ENCODE data around the gene SETD7. TPM values are rescaled to one million over a fixed set of nuclear protein-coding genes. Genes with fewer than 3 reads are reported as not detected.
A peak's percentile ranks its signal among the peaks of the same experiment; 100 is the strongest.

The SETD7 gene
- total RNA-seq, 2 experiments from 2014 or later, result 7.2 to 7.4 TPM

DNA sequence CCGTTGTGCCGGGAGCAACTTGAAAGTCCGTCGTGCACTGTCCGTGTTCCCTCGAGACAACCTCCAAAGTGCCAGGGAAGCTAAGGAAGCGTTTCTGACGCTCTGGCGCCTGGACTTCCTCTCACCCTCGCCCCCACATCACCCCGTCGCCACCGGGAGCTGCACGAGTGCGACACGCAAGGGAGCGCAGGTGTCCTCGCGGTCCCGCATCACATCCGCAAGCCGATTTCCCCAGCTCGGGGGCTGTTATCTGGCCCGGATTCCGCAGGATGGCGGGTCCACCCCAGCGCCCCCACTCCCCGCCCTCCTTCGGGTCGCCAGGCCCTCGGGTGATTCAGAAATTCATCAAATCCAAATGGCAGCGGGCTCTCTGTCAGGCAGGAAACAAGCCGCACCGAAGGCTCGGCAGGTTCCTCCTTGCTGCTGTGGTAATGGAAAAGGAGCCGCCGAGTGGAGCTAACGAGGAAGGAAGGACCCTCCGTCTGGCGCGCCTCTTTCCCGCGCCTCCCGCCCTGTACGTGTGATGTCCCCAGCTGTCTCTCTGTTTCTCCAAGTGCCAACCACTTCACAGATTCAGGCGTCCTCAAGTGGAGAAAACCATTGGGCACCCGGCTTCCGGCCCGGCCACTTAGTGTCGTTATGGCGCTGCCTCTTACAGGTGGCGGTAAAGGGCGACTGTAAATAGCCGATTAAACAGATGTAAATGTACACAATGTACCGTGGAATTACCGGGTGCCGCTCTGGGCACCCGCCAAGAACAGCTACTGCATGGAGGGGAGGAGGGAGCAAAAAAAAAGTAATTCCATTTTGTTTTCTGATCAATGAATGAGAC, 921 bp upstream of the SETD7 start:
- no peaks in the 10 kb centered on the region for H3K9me3 Mint-ChIP-seq (ENCODE audit: insufficient read depth)
- peaks cover 57% of the 10 kb centered on the region for H3K4me1 Mint-ChIP-seq (ENCODE audit: low read depth)
- peak overlapping the region; percentile 95 for H3K4me3 Mint-ChIP-seq
- ATAC-seq (peak; percentile 34), DNase-seq (peak; percentile 65)
- H3K27ac Mint-ChIP-seq, result peak overlapping the region; percentile 89
- ChIA-PET CTCF (interaction anchor here (0.7 to 2.1 kb wide), 11 partner anchors 9 to 104 kb away, joined by 3 to 7 read pairs (median 3); no protein-coding TSS in a partner anchor), POLR2A (interaction anchor here (0.6 to 3.2 kb wide), 6 partner anchors 19 to 542 kb away, joined by 3 to 11 read pairs (median 3); partner anchors contain the start of genes NAA15 and RAB33B)
- H3K27me3 Mint-ChIP-seq (ENCODE audit: low read depth), result peaks cover 9% of the 10 kb centered on the region
- peaks cover 4% of the 10 kb centered on the region for H3K36me3 Mint-ChIP-seq (ENCODE audit: low read depth)

DNA sequence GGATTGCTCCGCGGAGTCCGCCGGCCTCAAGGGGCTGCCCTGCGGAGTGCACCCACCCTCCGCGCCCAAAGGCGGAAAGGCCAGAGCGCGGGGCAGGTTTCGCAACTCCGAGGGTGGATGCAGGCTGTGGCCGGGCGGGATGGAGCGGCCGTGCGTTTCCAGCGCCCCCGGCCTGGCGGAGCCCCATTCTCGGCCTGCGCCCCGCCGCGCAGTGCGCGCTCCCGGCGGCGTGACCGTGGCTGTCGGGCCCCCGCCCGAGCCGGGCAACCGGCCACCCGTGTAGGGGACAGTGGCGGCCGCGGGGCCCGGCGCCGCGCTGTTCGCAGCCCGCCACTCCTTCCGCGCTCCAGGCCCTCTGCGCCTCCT, 331 bp downstream of the SETD7 start:
- H3K36me3 Mint-ChIP-seq (ENCODE audit: low read depth), result peaks cover 4% of the 10 kb centered on the region
- peak overlapping the region; percentile 89 for H3K27ac Mint-ChIP-seq
- H3K4me3 Mint-ChIP-seq, result peak overlapping the region; percentile 95
- no peak for DNase-seq
- peaks cover 52% of the 10 kb centered on the region for H3K4me1 Mint-ChIP-seq (ENCODE audit: low read depth)
- ChIA-PET CTCF (interaction anchor here (1.8 to 2.1 kb wide), 2 partner anchors 97 to 102 kb away, joined by 4 to 5 read pairs; no protein-coding TSS in a partner anchor), POLR2A (interaction anchor here (1.2 to 3.2 kb wide), 3 partner anchors 20 to 255 kb away, joined by 3 to 11 read pairs (median 3); partner anchors contain the start of gene NAA15)
- ATAC-seq, result peak; percentile 21
- no peaks in the 10 kb centered on the region for H3K9me3 Mint-ChIP-seq (ENCODE audit: insufficient read depth)
- H3K27me3 Mint-ChIP-seq (ENCODE audit: low read depth), result peaks cover 9% of the 10 kb centered on the region

DNA sequence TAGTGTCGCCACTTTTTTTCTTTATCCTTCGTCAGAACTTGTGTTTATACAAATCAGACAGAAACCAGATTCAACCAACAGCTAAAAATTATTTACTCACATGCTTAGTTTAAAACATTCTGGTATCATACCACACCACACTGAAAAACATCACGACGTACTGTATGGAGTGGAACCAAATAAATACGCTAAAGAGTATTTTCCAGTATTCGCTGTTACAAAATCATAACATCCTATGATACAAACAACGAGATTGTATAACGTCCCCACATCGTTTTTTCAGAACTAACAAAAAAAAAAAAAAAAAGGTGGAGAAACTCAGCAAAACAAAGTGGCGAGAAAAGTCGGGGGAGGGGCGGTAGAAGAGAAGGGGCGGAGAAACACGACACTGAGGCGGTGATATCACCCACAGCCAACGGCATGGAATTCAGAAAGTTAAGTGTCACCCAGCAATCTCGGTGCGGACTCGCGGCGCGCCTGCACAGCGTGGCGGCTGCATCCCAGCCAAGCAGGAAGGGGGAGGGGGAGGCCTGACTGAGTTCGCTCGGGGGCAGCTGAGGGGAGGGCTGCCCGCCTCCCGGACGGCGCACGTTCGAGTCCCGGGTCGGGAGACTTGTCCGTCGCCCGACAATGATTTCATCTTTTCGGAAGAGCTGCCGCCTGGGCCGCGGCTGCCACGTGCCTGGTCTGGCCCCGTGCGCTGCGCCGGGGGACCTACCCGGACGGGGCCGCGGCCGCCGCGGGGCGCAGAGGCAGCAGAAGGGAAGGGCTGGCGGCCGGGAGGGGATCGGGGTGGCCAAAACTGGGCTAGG, 920 bp downstream of the SETD7 start:
- Mint-ChIP-seq H3K36me3 (ENCODE audit: low read depth) (peaks cover 2% of the 10 kb centered on the region), H3K4me1 (ENCODE audit: low read depth) (peaks cover 47% of the 10 kb centered on the region), H3K27me3 (ENCODE audit: low read depth) (peaks cover 9% of the 10 kb centered on the region), H3K27ac (peak overlapping the region; percentile 96), H3K4me3 (peak overlapping the region; percentile 91), H3K9me3 (ENCODE audit: insufficient read depth) (no peaks in the 10 kb centered on the region)
- ATAC-seq (peak; percentile 59), DNase-seq (peak; percentile 84)
- ChIA-PET POLR2A (interaction anchor here (1.3 to 3.2 kb wide), 3 partner anchors 21 to 254 kb away, joined by 3 to 11 read pairs (median 3); partner anchors contain the start of gene NAA15), CTCF (interaction anchor here (1.1 to 2.1 kb wide), 3 partner anchors 24 to 102 kb away, joined by 4 to 5 read pairs (median 4); no protein-coding TSS in a partner anchor)

DNA sequence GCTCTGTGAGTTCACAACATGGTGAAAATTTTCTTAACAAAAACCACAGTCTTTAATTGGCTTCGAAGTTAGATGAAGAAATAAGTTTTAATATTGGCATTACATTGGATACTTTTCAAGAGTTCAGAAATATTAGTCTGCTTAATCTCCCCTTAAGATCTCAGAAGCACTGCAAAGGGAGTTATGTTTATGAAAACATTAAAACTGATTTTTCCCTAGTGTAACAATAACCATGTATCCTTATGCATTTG, 1.5 kb downstream of the SETD7 start:
- H3K4me3 Mint-ChIP-seq, result peak overlapping the region; percentile 91
- no peak for ATAC-seq
- H3K4me1 Mint-ChIP-seq (ENCODE audit: low read depth), result peaks cover 41% of the 10 kb centered on the region
- CTCF ChIA-PET, result interaction anchor here (0.9 to 2.1 kb wide), 7 partner anchors 10 to 524 kb away, joined by 3 to 5 read pairs (median 3); no protein-coding TSS in a partner anchor
- peaks cover 9% of the 10 kb centered on the region for H3K27me3 Mint-ChIP-seq (ENCODE audit: low read depth)
- H3K27ac Mint-ChIP-seq, result peak overlapping the region; percentile 96
- H3K36me3 Mint-ChIP-seq (ENCODE audit: low read depth), result peaks cover 2% of the 10 kb centered on the region
- POLR2A ChIA-PET, result interaction anchor here (0.7 to 1.3 kb wide), 2 partner anchors 51 to 101 kb away, joined by 3 read pairs; partner anchors contain the start of gene RAB33B
- no peaks in the 10 kb centered on the region for H3K9me3 Mint-ChIP-seq (ENCODE audit: insufficient read depth)
- DNase-seq, result no peak

DNA sequence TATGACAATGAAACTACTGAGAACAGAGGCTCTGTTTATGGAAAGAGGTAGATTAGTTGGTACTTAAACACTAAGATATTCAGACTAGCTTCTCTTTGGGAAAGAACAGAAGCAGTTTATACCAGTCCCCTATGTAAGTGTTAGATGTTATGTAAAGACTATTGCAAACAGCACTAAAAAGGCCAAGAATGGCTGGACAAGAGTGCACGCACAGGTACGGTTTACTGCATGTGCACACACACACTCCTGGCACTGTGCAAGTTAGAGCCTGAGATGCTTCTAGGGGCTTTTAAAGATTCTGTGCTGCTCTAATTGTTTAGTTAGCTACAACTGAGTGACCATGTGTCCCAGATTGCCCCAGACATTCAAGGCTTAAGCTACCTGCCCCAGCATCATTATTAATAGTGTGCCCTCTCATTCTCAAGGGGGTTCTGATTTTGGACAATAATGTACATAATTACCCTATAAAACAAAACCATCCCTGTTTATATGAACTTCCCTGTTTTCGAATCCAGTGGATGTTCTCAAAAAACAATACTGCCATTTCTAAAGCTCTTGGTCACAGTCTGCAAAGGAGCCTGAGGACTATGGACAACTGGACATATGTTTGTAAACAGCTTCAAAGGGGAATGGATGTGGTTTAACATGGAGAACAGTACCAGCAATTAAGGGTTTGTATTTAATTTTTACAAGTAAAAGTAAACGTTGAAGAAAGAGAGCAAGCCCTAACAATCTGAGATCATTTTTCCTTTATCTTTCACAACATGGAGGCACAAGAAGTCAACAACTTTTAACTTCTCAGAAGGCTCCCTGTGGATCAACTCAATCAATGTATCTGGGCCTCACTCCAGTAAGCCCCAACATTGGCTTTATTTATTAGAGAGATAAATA, 2.0 kb downstream of the SETD7 start:
- peaks cover 2% of the 10 kb centered on the region for H3K36me3 Mint-ChIP-seq (ENCODE audit: low read depth)
- no peak overlapping the region for H3K27ac Mint-ChIP-seq
- peaks cover 9% of the 10 kb centered on the region for H3K27me3 Mint-ChIP-seq (ENCODE audit: low read depth)
- no peaks in the 10 kb centered on the region for H3K9me3 Mint-ChIP-seq (ENCODE audit: insufficient read depth)
- ATAC-seq (no peak), DNase-seq (no peak)
- peaks cover 37% of the 10 kb centered on the region for H3K4me1 Mint-ChIP-seq (ENCODE audit: low read depth)
- ChIA-PET CTCF (interaction anchor here (0.9 to 2.1 kb wide), 9 partner anchors 10 to 523 kb away, joined by 3 to 5 read pairs (median 3); no protein-coding TSS in a partner anchor), POLR2A (interaction anchor here (0.7 to 1.3 kb wide), 2 partner anchors 52 to 100 kb away, joined by 3 read pairs; partner anchors contain the start of gene RAB33B)
- H3K4me3 Mint-ChIP-seq, result peak overlapping the region; percentile 91

DNA sequence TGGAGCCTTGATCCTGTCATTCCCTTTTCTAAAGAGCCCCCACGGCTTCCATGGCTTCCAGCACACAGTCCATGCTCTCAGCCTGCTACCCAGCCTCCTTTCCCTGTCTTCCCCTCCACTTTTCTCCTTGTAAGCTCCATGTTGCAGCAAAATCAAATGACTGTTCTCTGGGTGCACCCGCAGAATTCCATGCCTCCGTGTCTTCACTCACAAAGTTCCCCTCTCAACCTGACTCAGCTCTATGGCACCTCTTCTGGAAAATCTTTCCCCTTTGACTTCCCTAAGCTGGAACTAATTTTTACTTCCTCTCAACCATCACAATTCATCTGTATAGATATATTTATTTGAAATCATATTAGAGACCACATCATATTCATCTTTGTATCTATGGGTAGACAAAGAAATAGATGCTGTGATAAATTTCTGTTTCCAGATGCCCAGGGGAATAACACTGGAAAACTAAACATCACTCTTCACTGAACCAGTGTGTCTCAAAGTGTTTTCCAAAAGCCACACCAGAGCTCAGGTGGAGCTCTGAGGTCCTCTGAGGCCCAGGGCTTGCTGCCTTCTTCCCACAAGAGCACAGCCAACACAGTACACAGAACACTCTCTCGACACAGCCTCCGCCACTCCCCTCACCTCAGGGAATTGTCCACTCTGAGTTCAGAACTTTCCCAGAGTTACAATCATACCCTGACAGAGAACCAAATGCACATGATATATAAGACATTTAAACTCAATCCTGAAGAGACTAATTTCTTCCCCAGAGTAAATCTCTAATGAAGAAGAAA, 3.3 kb downstream of the SETD7 start:
- CTCF ChIA-PET, result interaction anchor here (1.0 to 1.5 kb wide), 4 partner anchors 22 to 522 kb away, joined by 3 to 4 read pairs (median 4); no protein-coding TSS in a partner anchor
- Mint-ChIP-seq H3K27me3 (ENCODE audit: low read depth) (peaks cover 7% of the 10 kb centered on the region), H3K9me3 (ENCODE audit: insufficient read depth) (no peaks in the 10 kb centered on the region), H3K4me3 (no peak overlapping the region), H3K4me1 (ENCODE audit: low read depth) (peaks cover 25% of the 10 kb centered on the region), H3K36me3 (ENCODE audit: low read depth) (peaks cover 2% of the 10 kb centered on the region), H3K27ac (no peak overlapping the region)
- DNase-seq, result no peak
- no peak for ATAC-seq
- POLR2A ChIA-PET, result no interaction called here

DNA sequence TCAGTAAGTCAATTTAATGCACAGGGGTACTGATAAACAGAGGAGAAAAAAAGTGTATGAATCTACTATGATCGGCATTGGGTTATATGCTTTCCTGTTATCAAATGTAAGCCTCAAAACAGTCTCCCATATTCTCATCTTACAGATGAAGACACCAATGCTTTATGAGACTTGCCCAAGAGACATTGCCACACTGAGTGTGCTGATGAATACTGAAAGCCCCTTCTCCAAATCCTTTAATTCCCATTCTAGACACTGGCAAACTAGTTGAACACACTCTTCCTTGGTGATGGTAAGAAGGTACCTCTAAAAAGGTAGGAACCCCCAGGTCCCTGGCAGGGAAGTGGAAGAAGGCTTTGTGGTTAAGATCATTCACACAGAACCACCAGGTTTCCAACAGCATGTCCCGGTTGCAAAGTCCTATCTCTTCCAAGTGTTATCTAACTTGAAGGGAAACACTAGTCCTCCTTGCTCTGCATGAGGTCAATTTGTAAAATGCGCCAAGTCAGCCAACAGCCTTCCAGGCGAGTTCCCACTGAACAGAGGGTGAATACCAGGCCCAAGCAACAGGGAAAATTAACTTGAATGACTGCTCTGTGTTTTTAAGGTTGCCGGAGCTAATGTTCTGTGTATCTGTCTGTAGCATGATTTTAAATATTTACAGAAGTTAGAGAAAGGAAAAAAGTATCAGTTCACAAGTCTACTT, 5.1 kb downstream of the SETD7 start:
- peaks cover 15% of the 10 kb centered on the region for H3K4me1 Mint-ChIP-seq (ENCODE audit: low read depth)
- peaks cover 2% of the 10 kb centered on the region for H3K36me3 Mint-ChIP-seq (ENCODE audit: low read depth)
- CTCF ChIA-PET, result no interaction called here
- peaks cover 3% of the 10 kb centered on the region for H3K27me3 Mint-ChIP-seq (ENCODE audit: low read depth)
- POLR2A ChIA-PET, result no interaction called here
- no peak overlapping the region for H3K27ac Mint-ChIP-seq
- ATAC-seq (no peak), DNase-seq (no peak)
- H3K9me3 Mint-ChIP-seq (ENCODE audit: insufficient read depth), result no peaks in the 10 kb centered on the region
- H3K4me3 Mint-ChIP-seq, result no peak overlapping the region

DNA sequence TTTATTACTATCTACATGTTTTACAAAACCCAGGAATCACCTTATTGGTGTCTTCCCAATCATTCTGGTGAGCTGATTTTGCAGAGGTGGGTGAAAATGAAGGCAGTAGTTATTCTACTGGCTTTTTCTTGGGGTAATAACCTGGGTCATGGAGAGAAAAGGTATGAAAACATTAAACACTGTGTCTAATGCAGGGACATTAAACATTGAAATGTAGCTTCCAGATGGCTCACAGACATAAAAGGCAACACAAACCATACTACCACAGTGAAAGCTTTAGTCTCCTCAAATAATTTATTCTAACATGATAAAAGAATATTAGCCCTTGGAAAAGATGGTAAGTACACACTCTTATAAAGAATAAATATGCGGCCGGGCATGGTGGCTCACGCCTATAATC, 8.0 kb downstream of the SETD7 start:
- peaks cover 2% of the 10 kb centered on the region for H3K4me1 Mint-ChIP-seq (ENCODE audit: low read depth)
- POLR2A ChIA-PET, result no interaction called here
- H3K4me3 Mint-ChIP-seq, result no peak overlapping the region
- H3K27ac Mint-ChIP-seq, result no peak overlapping the region
- ATAC-seq (no peak), DNase-seq (no peak)
- peaks cover 3% of the 10 kb centered on the region for H3K27me3 Mint-ChIP-seq (ENCODE audit: low read depth)
- CTCF ChIA-PET, result interaction anchor here (1.1 kb wide), 1 partner anchor 9 kb away, joined by 3 read pairs; no protein-coding TSS in a partner anchor
- H3K36me3 Mint-ChIP-seq (ENCODE audit: low read depth), result peaks cover 12% of the 10 kb centered on the region
- no peaks in the 10 kb centered on the region for H3K9me3 Mint-ChIP-seq (ENCODE audit: insufficient read depth)

DNA sequence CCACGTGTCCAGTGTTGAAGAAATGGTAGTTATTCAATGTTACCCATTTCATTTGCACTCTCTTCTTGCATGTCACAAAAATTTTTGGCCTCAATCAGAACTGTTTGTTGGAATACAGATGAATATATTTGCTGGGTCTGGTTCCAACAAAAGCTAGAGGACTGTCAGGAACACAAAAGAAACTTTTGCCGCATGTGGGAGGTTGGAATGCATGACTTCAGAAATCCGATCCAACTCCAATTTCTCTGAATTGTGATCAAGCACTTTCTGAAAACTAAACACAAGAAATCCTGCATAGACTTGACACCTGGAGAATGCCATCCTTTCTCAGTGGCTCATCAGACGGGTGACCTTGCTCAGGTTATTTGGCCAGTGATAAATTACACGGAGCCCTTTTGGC, 15.4 kb downstream of the SETD7 start:
- Mint-ChIP-seq H3K36me3 (ENCODE audit: low read depth) (peaks cover 19% of the 10 kb centered on the region), H3K9me3 (ENCODE audit: insufficient read depth) (no peaks in the 10 kb centered on the region), H3K27ac (no peak overlapping the region), H3K4me3 (no peak overlapping the region), H3K4me1 (ENCODE audit: low read depth) (no peaks in the 10 kb centered on the region), H3K27me3 (ENCODE audit: low read depth) (no peaks in the 10 kb centered on the region)
- no peak for ATAC-seq
- CTCF ChIA-PET, result interaction anchor here (2.0 kb wide), 1 partner anchor 10 kb away, joined by 9 read pairs; no protein-coding TSS in a partner anchor
- POLR2A ChIA-PET, result no interaction called here
- DNase-seq, result no peak

DNA sequence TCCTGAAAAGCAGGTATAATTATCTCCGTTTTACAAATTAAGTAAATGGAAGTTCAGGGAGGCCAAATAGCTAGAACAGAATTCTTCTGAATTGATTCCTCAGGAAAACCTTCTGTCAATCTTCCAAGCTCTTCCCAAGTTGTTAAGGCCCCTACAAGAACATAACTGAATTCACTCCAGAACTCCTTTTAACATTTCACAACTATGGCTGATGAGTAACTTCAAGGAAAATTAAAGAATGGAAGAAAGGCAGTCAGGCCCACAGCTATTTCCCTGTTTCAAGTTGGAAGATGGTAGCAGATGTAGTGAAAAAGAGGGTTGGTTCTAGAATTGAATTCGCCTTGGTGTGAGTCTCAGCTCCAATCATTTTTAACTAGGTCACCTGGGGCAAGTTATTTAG, 15.9 kb downstream of the SETD7 start:
- no peak overlapping the region for H3K4me3 Mint-ChIP-seq
- no peaks in the 10 kb centered on the region for H3K4me1 Mint-ChIP-seq (ENCODE audit: low read depth)
- no peak overlapping the region for H3K27ac Mint-ChIP-seq
- no peak for DNase-seq
- no peaks in the 10 kb centered on the region for H3K27me3 Mint-ChIP-seq (ENCODE audit: low read depth)
- H3K9me3 Mint-ChIP-seq (ENCODE audit: insufficient read depth), result no peaks in the 10 kb centered on the region
- no peak for ATAC-seq
- peaks cover 17% of the 10 kb centered on the region for H3K36me3 Mint-ChIP-seq (ENCODE audit: low read depth)
- ChIA-PET POLR2A (no interaction called here), CTCF (interaction anchor here (1.0 to 1.2 kb wide), 2 partner anchors 10 to 36 kb away, joined by 3 to 7 read pairs; no protein-coding TSS in a partner anchor)

All from activated CD8-positive, alpha-beta T cell treated with anti-CD3 and anti-CD28 coated beads, Interleukin-2, amount 10 ng/mL, durations not matched to agents 7 days and 5 days (primary cell).